ENCODE data around the gene MARK4.

Gene MARK4

DNA sequence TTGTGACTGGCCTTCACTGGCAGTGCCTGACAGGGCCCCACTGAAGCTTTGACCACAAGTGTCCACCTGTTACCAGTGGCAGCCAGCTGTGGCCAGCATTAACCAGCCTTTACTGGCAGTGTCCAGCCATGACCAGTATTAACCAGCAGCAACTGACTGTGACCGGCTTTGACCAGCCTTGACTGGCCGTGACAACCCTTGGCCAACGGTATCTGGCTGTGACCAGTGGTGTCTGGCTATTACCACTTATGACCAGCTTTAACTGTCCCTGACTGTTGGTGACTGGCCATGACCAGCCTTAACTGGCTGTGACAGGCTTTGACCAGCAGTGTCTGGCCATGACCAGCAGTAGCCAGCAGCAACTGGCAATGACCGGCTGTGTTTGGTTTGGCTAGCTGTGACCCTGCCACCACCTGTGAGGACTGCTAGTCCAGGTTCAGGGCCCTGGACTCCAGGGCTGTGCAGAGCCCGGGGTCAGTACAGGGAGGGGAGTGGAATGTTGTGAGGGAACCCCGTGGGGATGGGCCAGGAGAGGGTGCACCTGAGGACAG lies 39.4 kb downstream of the MARK4 start:
- Histone ChIP-seq H3K79me2 (ENCODE audit: insufficient read depth, low read length) (no peaks in the 10 kb centered on the region), H4K20me1 (ENCODE audit: low read depth, low read length) (no peaks in the 10 kb centered on the region), H3K27ac (ENCODE audit: low read depth, low read length) (no peak overlapping the region), H2AFZ (ENCODE audit: low read depth, low read length, severe bottlenecking) (no peak overlapping the region), H3K9ac (ENCODE audit: low read length) (no peak overlapping the region), H3F3A (ENCODE audit: insufficient read depth) (no peaks in the 10 kb centered on the region), H3K36me3 (ENCODE audit: low read length) (no peaks in the 10 kb centered on the region), H3K27me3 (ENCODE audit: low read length) (no peaks in the 10 kb centered on the region), H3K4me3 (ENCODE audit: insufficient read depth, low read length, poor library complexity, severe bottlenecking) (no peak overlapping the region), H3K4me2 (ENCODE audit: low read depth, low read length, poor library complexity, severe bottlenecking) (no peak overlapping the region), H3K9me3 (ENCODE audit: insufficient read depth, low read length) (no peaks in the 10 kb centered on the region), H3K9me2 (replicated peaks; ENCODE audit: insufficient read depth, low read length) (no peaks in the 10 kb centered on the region)
- no peak for TF ChIP-seq EZH2phosphoT487 (conservative IDR thresholded peaks at IDR 0.05; ENCODE audit: low read length)
- TF ChIP-seq, protein P1, sequence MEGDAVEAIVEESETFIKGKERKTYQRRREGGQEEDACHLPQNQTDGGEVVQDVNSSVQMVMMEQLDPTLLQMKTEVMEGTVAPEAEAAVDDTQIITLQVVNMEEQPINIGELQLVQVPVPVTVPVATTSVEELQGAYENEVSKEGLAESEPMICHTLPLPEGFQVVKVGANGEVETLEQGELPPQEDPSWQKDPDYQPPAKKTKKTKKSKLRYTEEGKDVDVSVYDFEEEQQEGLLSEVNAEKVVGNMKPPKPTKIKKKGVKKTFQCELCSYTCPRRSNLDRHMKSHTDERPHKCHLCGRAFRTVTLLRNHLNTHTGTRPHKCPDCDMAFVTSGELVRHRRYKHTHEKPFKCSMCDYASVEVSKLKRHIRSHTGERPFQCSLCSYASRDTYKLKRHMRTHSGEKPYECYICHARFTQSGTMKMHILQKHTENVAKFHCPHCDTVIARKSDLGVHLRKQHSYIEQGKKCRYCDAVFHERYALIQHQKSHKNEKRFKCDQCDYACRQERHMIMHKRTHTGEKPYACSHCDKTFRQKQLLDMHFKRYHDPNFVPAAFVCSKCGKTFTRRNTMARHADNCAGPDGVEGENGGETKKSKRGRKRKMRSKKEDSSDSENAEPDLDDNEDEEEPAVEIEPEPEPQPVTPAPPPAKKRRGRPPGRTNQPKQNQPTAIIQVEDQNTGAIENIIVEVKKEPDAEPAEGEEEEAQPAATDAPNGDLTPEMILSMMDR (IDR thresholded peaks at IDR 0.05; ENCODE audit: insufficient read depth, low read length, poor library complexity, severe bottlenecking) = no peak

DNA sequence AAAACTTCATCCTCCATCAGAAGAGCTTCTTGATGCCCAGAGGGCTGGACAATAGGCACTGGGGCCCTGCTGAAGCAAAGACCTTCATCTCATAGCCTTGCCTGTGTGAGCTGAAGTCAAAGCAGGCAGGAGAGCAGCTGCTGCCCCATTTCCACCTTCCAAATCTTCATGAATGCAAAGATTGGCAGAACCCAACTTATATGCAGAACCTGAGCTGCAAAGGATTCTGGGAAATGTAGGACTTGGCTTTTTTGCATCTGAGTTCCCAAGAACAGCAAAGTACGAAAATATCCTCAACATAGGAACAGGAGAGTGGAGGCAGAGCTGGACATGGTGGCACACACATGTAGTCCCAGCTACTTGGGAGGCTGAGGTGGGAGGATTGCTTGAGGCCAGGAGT lies 40.8 kb downstream of the MARK4 start:
- H3K4me2 ChIP-seq (ENCODE audit: low read depth, low read length, poor library complexity, severe bottlenecking) = no peak overlapping the region
- H3K36me3 ChIP-seq (ENCODE audit: low read length) = no peaks in the 10 kb centered on the region

DNA sequence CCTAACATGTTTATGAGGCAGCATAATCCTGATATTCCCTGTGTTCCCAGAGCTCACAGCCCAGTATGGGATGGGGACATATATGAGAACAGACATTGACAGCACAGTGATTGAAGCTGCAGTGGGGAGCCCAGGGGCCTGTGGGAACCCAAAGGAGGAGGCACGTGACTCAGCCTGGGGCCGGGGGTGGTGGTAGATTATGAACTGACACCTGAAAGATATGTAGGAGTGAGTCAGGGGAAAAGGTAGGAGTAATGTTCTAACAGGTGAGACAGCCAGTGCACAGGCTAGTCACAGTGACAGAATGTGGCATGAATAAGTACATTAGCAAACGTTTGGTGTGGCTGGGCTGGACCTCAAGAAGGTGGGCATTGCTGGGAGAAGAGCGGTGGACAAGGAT lies 42.6 kb downstream of the MARK4 start:
- Histone ChIP-seq H3K9me3 (ENCODE audit: insufficient read depth, low read length) (no peaks in the 10 kb centered on the region), H3F3A (ENCODE audit: insufficient read depth) (no peaks in the 10 kb centered on the region), H3K27me3 (ENCODE audit: low read length) (no peaks in the 10 kb centered on the region), H3K4me3 (ENCODE audit: insufficient read depth, low read length, poor library complexity, severe bottlenecking) (no peak overlapping the region), H3K4me2 (ENCODE audit: low read depth, low read length, poor library complexity, severe bottlenecking) (no peak overlapping the region), H3K9ac (ENCODE audit: low read length) (no peak overlapping the region), H3K27ac (ENCODE audit: low read depth, low read length) (no peak overlapping the region), H3K79me2 (ENCODE audit: insufficient read depth, low read length) (no peaks in the 10 kb centered on the region), H3K36me3 (ENCODE audit: low read length) (no peaks in the 10 kb centered on the region), H4K20me1 (ENCODE audit: low read depth, low read length) (no peaks in the 10 kb centered on the region), H2AFZ (ENCODE audit: low read depth, low read length, severe bottlenecking) (no peak overlapping the region), H3K9me2 (replicated peaks; ENCODE audit: insufficient read depth, low read length) (no peaks in the 10 kb centered on the region)
- TF ChIP-seq, protein P1 (IDR thresholded peaks at IDR 0.05; ENCODE audit: insufficient read depth, low read length, poor library complexity, severe bottlenecking) = no peak
- TF ChIP-seq EZH2phosphoT487 (conservative IDR thresholded peaks at IDR 0.05; ENCODE audit: low read length) = no peak

More for the DNA sequence above, 40.8 kb downstream of the MARK4 start:
- H3K27ac ChIP-seq (ENCODE audit: low read depth, low read length) = no peak overlapping the region
- H4K20me1 ChIP-seq (ENCODE audit: low read depth, low read length) = no peaks in the 10 kb centered on the region
- H3K4me3 ChIP-seq (ENCODE audit: insufficient read depth, low read length, poor library complexity, severe bottlenecking) = no peak overlapping the region
- no peaks in the 10 kb centered on the region for H3K27me3 ChIP-seq (ENCODE audit: low read length)
- H3F3A ChIP-seq (ENCODE audit: insufficient read depth) = no peaks in the 10 kb centered on the region
- TF ChIP-seq EZH2phosphoT487 (conservative IDR thresholded peaks at IDR 0.05; ENCODE audit: low read length) = no peak
- TF ChIP-seq, protein P1 (IDR thresholded peaks at IDR 0.05; ENCODE audit: insufficient read depth, low read length, poor library complexity, severe bottlenecking) = no peak
- no peak overlapping the region for H2AFZ ChIP-seq (ENCODE audit: low read depth, low read length, severe bottlenecking)
- H3K9ac ChIP-seq (ENCODE audit: low read length) = no peak overlapping the region
- no peaks in the 10 kb centered on the region for H3K9me3 ChIP-seq (ENCODE audit: insufficient read depth, low read length)
- no peaks in the 10 kb centered on the region for H3K79me2 ChIP-seq (ENCODE audit: insufficient read depth, low read length)
- no peaks in the 10 kb centered on the region for H3K9me2 ChIP-seq (replicated peaks; ENCODE audit: insufficient read depth, low read length)

Data from SU-DHL-6 (cell line).